Measurements from ENCODE around the gene M6PR.

DNA sequence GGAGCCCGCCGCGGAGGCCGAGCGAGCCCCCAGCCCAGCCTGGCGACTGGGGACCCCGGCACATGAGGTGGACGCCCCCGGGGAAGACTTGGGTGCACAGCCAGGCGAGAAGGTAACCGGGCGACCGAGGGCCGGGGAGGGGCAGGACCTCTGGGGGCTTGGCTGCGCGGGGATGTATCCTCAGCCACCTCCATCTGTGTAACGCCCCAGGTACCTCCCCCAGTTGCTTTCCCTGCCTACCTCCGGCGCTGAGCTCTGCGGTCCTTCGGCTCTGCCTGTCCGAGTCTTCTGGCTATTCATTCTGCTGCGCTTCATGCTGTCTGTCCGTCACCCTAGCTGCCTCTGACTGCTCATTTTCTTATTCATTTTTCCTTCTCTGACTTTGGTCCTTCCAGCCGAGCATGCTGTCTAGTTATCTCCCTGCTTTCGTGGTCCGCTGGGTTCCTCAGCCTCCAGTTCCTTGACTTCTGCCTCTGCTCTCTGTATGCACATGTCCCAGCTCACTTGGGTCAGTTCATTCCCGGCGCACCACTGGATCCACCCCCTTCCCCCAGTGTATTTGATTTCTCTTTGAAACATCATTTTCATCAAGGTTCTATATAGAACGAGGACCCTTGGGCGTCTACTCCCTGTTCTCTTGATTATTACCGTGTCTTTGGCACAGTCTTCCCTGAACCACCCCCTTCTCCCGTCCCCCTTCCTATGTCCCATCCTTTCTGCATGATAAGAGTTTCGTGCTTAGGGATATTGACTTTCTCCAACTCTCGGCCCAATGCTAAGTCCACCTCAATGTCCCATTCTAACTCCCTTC is 34.5 kb downstream of the M6PR start:
- peak in 2 of 3 donors; percentile 38 to 57 for TF ChIP-seq POLR2AphosphoS5 (IDR thresholded peaks at IDR 0.05)
- TF ChIP-seq, protein P1, sequence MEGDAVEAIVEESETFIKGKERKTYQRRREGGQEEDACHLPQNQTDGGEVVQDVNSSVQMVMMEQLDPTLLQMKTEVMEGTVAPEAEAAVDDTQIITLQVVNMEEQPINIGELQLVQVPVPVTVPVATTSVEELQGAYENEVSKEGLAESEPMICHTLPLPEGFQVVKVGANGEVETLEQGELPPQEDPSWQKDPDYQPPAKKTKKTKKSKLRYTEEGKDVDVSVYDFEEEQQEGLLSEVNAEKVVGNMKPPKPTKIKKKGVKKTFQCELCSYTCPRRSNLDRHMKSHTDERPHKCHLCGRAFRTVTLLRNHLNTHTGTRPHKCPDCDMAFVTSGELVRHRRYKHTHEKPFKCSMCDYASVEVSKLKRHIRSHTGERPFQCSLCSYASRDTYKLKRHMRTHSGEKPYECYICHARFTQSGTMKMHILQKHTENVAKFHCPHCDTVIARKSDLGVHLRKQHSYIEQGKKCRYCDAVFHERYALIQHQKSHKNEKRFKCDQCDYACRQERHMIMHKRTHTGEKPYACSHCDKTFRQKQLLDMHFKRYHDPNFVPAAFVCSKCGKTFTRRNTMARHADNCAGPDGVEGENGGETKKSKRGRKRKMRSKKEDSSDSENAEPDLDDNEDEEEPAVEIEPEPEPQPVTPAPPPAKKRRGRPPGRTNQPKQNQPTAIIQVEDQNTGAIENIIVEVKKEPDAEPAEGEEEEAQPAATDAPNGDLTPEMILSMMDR (IDR thresholded peaks at IDR 0.05 in 8 of 11, conservative IDR thresholded peaks at IDR 0.05 in 3 of 11): no peak
